ENCODE results near the gene ARHGAP21.

DNA sequence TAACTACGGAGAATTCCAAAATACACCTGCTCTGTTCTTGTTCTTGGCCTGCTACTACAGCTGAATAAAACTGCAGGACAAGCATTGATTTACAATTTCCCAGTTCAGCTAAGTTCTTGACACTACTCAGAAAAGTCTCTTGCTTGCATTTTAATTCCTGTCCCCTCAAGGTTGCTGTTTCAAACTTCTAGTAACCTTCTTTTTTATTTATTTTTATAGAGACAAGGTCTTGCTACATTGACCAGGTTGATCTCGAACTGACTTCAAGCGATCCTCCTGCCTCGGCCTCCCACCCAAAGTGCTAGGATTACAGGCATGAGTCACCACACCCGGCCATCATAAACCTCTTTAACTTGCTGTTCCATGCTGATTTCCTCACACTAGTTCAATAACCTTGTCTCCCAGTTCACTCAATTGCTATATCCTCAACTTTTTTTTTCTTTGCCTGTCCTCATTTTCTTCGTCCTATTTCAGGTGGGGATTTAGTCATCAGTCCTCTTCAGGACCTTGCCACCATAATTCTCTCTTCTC, 79.9 kb downstream of the ARHGAP21 start:
- TF ChIP-seq, protein P1, sequence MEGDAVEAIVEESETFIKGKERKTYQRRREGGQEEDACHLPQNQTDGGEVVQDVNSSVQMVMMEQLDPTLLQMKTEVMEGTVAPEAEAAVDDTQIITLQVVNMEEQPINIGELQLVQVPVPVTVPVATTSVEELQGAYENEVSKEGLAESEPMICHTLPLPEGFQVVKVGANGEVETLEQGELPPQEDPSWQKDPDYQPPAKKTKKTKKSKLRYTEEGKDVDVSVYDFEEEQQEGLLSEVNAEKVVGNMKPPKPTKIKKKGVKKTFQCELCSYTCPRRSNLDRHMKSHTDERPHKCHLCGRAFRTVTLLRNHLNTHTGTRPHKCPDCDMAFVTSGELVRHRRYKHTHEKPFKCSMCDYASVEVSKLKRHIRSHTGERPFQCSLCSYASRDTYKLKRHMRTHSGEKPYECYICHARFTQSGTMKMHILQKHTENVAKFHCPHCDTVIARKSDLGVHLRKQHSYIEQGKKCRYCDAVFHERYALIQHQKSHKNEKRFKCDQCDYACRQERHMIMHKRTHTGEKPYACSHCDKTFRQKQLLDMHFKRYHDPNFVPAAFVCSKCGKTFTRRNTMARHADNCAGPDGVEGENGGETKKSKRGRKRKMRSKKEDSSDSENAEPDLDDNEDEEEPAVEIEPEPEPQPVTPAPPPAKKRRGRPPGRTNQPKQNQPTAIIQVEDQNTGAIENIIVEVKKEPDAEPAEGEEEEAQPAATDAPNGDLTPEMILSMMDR (IDR thresholded peaks at IDR 0.05; ENCODE audit: low read length): no peak
- TF ChIP-seq EZH2 (optimal IDR thresholded peaks at IDR 0.05; ENCODE audit: low read depth, low read length): no peak

All from MM.1S (cell line).